Activated CD4-positive, CD25-positive, alpha-beta regulatory T cell treated with anti-CD3 and anti-CD28 coated beads, Interleukin-2, amount 50 U/mL, for 24 hours (primary cell): ENCODE data around the gene RNU1-4.
A peak's percentile ranks its signal among the peaks of the same experiment; 100 is the strongest.
"Not testable (repeated sequence)": the region's sequence is repeated elsewhere in the genome, so short reads cannot be mapped to it uniquely, and the experiment has no call there.

Source experiments
- ATAC-seq, 2 donors: fragments of 150-1000 bp; cut with Tn5 transposase; one replicate each; pipeline ENCODE4 v1.10.0; 2021; ENCODE audit warnings: mild to moderate bottlenecking in 1 of 2, moderate library complexity in 1 of 2

Gene RNU1-4

GRCh38 chr1:16732254-16732896 lies 7.9 kb upstream of the RNU1-4 start:
- not testable (repeated sequence) for ATAC-seq

- ATAC-seq = peak in 1 of 2 donors; percentile 34
Observed at GRCh38 chr1:16741230-16741629, 914 bp downstream of the RNU1-4 start.

GRCh38 chr1:16747660-16748059 lies 7.3 kb downstream of the RNU1-4 start:
- not testable (repeated sequence) for ATAC-seq

- ATAC-seq = not testable (repeated sequence)
Observed at GRCh38 chr1:16748710-16749109, 8.4 kb downstream of the RNU1-4 start.

- ATAC-seq = peak in 1 of 2 donors; percentile 45
Observed at GRCh38 chr1:16749910-16750888, 9.9 kb downstream of the RNU1-4 start.

GRCh38 chr1:16752770-16753169 lies 12.5 kb downstream of the RNU1-4 start:
- not testable (repeated sequence) for ATAC-seq

GRCh38 chr1:16755385-16755784 lies 15.1 kb downstream of the RNU1-4 start:
- ATAC-seq = not testable (repeated sequence)

GRCh38 chr1:16755932-16756331 lies 15.6 kb downstream of the RNU1-4 start:
- not testable (repeated sequence) for ATAC-seq

GRCh38 chr1:16757574-16757973 lies 17.3 kb downstream of the RNU1-4 start:
- peak in 1 of 2 donors; percentile 9 for ATAC-seq

- ATAC-seq = not testable (repeated sequence)
Observed at GRCh38 chr1:16758060-16758459, 17.7 kb downstream of the RNU1-4 start.

GRCh38 chr1:16759041-16759493 lies 18.8 kb downstream of the RNU1-4 start:
- ATAC-seq = peak in 1 of 2 donors; percentile 25

GRCh38 chr1:16759650-16760455 lies 19.5 kb downstream of the RNU1-4 start:
- peak in 1 of 2 donors; percentile 24 for ATAC-seq

GRCh38 chr1:16760456-16760765 lies 20.1 kb downstream of the RNU1-4 start:
- ATAC-seq = not testable (repeated sequence)

GRCh38 chr1:16760801-16761200 lies 20.5 kb downstream of the RNU1-4 start:
- not testable (repeated sequence) for ATAC-seq

GRCh38 chr1:16764248-16764819 lies 24.0 kb downstream of the RNU1-4 start:
- ATAC-seq = not testable (repeated sequence)

GRCh38 chr1:16764820-16765655 lies 24.7 kb downstream of the RNU1-4 start:
- not testable (repeated sequence) for ATAC-seq

- ATAC-seq = not testable (repeated sequence)
Observed at GRCh38 chr1:16765731-16766605, 25.7 kb downstream of the RNU1-4 start.

GRCh38 chr1:16766689-16767256 lies 26.5 kb downstream of the RNU1-4 start:
- not testable (repeated sequence) for ATAC-seq

GRCh38 chr1:16770139-16770759 lies 29.9 kb downstream of the RNU1-4 start:
- ATAC-seq = not testable (repeated sequence)
